DND-41 (cell line): Measurements from ENCODE around the gene GRHPR.

Experiments used
- EZH2 ChIP-seq: IDR thresholded peaks from 3 replicates; pipeline ENCODE4 v1.6.1; 2012; ENCODE audit warnings: borderline replicate concordance, low read depth, mild to moderate bottlenecking, moderate library complexity, low read length, inconsistent platforms; ENCODE audit not compliant: severe bottlenecking
- TF ChIP-seq, protein P1 (sequence below): IDR thresholded peaks from 2 replicates; pipeline ENCODE4 v1.5.1; 2012; ENCODE audit warnings: borderline replicate concordance, low read length, moderate library complexity, mild to moderate bottlenecking; ENCODE audit not compliant: poor library complexity, severe bottlenecking; ENCODE audit errors: extremely low read depth

GRCh38 chr9:37476930-37477329, 54.4 kb downstream of the GRHPR start:
- TF ChIP-seq, protein P1, sequence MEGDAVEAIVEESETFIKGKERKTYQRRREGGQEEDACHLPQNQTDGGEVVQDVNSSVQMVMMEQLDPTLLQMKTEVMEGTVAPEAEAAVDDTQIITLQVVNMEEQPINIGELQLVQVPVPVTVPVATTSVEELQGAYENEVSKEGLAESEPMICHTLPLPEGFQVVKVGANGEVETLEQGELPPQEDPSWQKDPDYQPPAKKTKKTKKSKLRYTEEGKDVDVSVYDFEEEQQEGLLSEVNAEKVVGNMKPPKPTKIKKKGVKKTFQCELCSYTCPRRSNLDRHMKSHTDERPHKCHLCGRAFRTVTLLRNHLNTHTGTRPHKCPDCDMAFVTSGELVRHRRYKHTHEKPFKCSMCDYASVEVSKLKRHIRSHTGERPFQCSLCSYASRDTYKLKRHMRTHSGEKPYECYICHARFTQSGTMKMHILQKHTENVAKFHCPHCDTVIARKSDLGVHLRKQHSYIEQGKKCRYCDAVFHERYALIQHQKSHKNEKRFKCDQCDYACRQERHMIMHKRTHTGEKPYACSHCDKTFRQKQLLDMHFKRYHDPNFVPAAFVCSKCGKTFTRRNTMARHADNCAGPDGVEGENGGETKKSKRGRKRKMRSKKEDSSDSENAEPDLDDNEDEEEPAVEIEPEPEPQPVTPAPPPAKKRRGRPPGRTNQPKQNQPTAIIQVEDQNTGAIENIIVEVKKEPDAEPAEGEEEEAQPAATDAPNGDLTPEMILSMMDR: no peak
- TF ChIP-seq EZH2: no peak
